Fibroblast of villous mesenchyme (primary cell): ENCODE results near the gene CCBE1. TPM values are rescaled to one million over a fixed set of nuclear protein-coding genes. Genes with fewer than 3 reads are reported as not detected.

Experiments used
- DNase-seq: peaks from one replicate; pipeline ENCODE4 v3.0.0-alpha.2; 2010; ENCODE audit warnings: low read depth
- H3K4me3 ChIP-seq: 2 replicates; pipeline ENCODE4 v1.5.1; 2011; ENCODE audit warnings: low read depth, mild to moderate bottlenecking, low read length
- CTCF ChIP-seq: IDR thresholded peaks from 2 replicates; pipeline ENCODE4 v1.5.1; 2012; ENCODE audit warnings: low read depth, mild to moderate bottlenecking, low read length; ENCODE audit not compliant: insufficient read depth
- total RNA-seq: library from RNA; depleted of rRNA; stranded (reverse); fragments of >200 nt; gene quantifications from 2 replicates; pipeline ENCODE4 v1.2.3, GENCODE V29; 2012

Gene CCBE1
- total RNA-seq, 1 donor, result 10.4 TPM

- no peak for TF ChIP-seq CTCF
- no peak overlapping the region for H3K4me3 ChIP-seq
- DNase-seq, result no peak
Observed at GRCh38 chr18:59501920-59502273, 195.3 kb downstream of the CCBE1 start.

GRCh38 chr18:59500765-59501164 lies 196.5 kb downstream of the CCBE1 start:
- DNase-seq, result no peak
- no peak for TF ChIP-seq CTCF

DNA sequence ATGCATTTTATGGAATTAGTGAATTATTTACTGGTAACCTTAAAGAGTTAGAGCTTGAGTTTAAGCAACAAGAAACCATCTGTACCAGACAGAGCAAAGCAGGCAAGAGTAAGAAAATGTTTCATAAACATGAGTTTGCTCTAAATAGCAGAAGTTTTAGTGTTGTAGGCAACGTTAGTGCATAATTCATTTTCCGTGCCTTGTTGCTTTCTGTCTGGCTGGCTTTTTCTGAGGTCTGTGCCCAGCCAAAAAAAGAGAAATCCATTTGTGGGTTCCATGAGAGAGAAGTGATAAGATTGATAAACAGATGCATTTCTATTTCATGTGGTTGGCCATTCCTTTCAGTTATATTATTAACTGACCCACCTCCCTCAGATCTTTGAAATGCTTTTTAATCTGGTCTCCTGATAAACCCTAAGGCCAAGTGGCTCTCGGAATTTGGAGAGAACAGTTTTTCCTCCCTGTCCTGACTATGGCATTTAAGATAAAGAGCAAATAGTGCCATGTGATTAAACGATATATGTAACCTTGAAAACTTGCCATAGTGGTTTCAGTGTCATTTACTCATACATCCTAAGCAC lies 198.6 kb downstream of the CCBE1 start:
- no peak for TF ChIP-seq CTCF
- no peak for DNase-seq

More at GRCh38 chr18:59500765-59501164, 196.5 kb downstream of the CCBE1 start:
- no peak overlapping the region for H3K4me3 ChIP-seq

GRCh38 chr18:59492756-59493421 lies 204.3 kb downstream of the CCBE1 start:
- DNase-seq, result no peak
- no peak overlapping the region for H3K4me3 ChIP-seq
- no peak for TF ChIP-seq CTCF

More for the DNA sequence above, 198.6 kb downstream of the CCBE1 start:
- no peak overlapping the region for H3K4me3 ChIP-seq

- no peak for TF ChIP-seq CTCF
Observed at GRCh38 chr18:59488899-59489298, 208.3 kb downstream of the CCBE1 start.

DNA sequence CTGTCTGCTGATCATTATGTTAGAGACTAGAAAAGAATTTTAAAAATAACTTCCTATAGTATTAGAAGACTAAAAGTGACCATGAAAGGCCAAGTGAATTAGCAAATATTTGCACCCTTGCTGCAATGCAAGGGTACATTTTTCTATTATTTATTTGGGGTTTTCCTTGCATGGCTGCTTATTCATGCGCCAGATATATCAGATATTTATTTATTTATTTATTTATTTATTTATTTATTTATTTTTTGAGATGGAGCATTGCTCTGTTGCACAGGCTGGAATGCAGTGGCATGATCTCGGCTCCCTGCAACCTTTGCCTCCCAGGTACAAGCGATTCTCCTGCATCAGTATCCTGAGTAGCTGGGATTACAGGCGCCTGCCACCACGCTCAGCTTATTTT lies 211.8 kb downstream of the CCBE1 start:
- no peak for TF ChIP-seq CTCF
- no peak for DNase-seq
- H3K4me3 ChIP-seq, result no peak overlapping the region

More at GRCh38 chr18:59488899-59489298, 208.3 kb downstream of the CCBE1 start:
- no peak overlapping the region for H3K4me3 ChIP-seq
- DNase-seq, result no peak
